NCI-H526 treated with DMSO at 0.1 percent for 48 hours (cell line): ENCODE results near the gene GSX1.
"Not testable (repeated sequence)": the region's sequence is repeated elsewhere in the genome, so short reads cannot be mapped to it uniquely, and the experiment has no call there.

ENCODE experiments used
- DNase-seq: peaks from one replicate; lab custom pipeline; 2025; lab: John Stamatoyannopoulos, UW

The GSX1 gene

DNA sequence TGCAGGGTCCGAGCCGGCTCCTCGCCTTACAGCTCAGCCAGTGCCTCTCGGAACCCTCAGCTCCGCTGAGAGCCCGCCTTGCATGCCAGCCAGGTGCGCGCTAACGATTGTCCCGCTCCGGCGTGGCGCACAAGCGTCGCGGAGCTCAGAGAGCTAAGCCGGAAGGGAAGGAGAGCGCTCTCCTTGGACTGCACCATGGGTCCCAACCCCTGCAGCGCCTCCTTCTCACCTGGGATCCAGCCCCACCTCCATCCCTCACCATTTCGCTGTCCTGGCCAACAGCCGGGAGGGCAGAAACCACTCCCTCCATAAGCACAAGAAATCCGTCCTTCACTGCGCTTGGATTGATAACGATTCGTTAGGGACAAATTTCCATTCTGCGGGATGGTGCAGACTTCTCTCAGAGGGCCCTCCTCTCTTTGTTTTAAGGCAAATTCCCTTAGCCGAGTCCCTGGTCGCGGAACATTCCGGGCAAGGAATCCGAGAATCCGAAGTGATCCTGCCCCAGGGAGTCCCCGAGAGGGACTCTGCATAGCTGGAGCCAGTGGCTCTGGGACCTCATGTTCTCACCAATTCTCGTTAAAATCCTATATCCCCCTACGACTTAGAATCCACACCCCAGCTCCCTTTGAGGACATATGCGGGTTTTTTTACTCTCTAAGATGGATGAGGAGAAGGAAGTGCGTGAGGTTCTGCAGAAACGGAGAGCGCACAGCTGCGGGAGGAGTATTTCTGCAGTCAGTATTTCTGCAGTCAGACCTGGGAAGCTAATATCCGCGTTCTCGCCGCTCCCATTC is 2.8 kb downstream of the GSX1 start:
- peak; percentile 31 for DNase-seq

DNA sequence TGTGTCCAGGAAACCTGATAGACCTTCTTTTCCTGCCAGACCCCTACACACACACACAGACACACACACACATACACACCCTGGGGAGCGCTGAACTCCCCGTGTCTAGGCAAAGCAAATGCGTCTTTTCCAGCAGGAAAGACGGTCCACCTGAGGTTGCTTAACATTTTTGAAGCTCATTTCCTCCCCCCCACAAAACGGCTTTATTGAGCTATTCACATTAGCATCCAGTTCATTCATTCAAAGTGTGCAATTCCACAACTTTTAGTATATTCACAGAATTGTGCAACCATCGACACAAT is 3.4 kb downstream of the GSX1 start:
- DNase-seq: no peak

DNA sequence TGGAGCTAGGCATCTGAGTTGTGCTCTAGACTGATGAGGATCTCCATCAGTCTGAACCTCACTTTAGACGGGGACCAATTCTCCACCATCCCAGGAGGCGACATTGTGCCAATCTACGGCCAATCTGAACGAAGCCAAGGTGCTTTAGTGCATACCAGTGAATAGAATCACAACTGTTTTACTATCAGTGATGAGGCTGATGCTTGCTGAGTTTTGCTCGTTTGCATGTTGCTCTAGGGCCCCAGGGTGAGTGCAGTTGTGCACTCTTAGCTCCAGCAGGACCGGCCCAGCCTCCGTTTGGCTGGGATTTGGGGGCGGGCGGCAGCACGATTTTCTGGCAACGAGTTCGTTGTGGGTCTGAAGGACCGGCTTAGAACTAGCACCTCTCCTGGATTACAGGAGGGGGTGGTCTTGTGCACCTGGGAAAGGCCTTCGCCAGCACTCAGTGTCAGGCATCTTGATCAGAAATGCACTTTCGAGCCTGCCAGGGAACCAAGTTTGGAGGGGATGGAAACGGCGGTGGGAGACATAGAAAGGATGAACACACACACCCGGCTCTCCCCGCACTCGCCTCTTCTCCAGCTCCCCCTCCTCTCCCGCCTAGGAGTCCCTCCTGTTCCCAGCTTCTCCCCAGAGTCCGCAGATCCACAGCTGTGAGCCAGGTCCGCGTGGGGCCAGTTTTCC is 4.4 kb downstream of the GSX1 start:
- peak; percentile 32 for DNase-seq

DNA sequence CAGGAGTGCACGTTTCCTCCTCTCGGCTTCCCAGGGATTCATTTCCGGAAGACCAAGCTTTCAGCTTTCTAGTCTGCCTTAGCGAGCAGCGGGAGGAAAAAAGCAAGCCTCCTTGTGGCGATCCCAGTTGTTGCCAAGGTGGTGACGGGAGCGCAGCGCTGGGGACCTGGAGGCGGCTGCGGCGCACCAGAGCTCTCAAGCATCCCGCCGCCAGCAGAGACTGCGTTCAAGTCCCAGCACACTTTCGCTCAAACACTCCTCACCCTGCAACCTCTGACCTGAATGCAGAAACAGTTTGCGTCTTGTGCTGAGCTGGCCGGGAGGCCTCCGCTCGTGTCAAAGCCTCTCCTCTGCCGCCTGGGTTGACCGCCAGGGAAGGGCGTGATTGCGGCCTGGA is 4.9 kb downstream of the GSX1 start:
- peak; percentile 19 for DNase-seq

DNA sequence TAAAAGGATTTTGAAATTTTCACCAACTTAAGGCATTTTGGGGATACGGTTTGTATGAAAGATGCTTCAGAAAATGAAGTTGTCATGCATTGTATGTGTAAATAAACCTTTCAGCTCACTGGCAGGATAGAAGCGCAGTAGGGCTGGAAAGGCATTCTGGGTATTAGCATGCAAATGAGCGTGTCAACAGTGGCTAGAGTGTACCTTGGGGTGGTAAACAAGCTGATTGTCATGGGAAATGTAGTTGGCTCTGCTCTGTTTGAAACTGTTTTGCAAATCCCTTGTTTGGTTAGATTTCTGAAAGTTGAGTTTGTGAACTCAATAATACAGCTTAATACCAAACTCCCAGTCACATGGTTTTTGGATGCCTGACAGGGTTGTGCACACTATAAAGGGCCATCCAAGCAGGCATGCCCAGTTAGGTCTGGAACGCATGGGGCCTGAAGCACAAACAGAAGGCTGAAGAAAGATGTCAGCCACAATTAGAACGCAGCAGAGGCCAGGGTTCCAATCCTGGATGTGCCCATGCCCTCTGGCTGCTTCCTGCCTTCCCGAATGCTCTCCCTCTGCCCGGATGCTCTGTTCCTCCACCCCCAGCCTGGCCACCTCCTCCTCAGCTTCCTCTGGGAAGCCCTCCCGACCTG is 14.6 kb downstream of the GSX1 start:
- no peak for DNase-seq

DNA sequence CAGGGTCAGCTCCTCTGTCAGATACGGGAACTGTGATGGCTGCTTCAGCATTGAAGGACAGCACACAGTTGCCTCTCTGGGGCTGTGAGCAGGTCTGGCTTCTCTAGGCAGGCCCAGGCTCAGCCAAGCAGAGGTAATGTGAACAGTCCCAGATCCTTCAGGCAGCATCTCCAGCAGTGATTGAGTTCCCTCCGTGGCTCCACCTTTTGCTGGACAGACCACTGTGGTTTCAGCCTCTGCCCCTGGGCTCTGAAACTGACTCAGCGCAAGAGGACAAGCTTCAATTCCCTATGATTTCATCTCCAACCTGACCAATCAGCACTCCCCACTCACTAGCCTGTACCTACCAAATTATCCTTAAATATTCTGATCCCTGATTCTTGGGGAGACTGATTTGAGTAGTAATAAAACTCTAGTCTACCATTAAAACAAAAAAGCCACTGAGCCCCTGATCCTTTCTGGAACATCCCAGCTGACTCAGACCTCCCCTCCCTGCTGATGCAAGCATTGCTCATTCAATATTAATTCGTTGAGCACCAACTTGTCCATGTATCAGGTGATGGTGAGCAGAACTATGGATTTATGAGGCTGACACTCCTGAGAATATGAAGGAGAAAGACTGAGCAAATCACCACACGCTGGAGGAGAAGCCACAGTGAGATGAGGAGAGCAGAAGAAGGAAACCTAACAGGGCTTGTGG is 16.7 kb downstream of the GSX1 start:
- no peak for DNase-seq

DNA sequence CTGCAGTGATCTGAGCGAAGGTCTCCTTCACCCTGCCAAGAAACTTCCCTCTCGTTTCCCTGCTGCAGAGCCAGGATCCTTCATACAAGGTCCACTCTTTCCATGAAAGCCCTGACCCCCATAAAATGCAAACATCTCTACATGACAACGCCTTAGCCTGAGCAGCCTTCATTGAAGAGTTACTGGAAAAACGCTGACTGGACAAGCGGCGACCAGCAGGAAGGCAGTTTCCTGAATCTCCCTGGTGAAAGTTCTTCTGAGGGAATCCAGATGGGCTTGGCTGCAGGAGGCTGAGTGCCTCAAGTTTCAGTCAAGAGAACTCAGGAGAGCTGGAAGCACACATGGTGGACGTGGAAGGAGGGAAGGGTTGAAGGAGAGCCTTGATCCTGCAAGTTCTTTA is 17.7 kb downstream of the GSX1 start:
- no peak for DNase-seq

DNA sequence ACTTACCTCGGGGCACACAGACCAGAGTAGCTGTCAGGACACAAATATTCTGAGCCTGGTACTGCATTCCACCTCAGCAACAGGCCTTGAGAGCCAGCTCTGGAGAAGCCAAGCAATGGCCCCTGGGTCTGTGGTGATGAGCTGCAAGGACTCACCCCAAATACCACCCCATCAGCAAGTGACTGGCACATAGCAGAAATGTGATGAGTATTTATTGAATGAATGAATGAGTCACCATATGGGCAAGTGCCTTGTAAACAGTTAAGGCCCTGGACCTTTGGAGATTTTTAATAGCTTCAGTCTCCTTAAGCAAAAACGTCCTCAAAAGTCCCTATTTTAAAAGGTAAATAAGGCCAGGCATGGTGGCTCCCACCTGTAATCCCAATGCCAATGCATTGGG is 18.2 kb downstream of the GSX1 start:
- no peak for DNase-seq

DNA sequence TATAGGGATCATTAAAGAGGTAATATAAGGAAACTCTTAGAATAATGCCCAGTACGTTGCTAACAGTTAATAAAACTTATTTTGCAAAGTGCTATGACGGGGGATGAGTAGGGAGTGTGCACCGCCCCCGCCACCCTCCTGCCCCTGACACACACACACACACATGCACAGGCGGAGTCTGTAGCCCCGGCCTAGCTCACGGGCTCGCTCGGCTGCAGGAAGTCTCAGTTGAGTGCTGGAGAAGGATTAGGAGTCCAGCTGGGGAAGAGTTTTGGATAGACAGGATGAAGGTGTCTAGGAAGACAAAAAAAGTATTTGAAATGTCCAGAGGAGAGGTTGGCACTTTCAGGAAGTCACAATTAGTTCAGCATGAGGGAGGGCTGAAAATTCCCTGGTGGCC is 21.5 kb downstream of the GSX1 start:
- no peak for DNase-seq

DNA sequence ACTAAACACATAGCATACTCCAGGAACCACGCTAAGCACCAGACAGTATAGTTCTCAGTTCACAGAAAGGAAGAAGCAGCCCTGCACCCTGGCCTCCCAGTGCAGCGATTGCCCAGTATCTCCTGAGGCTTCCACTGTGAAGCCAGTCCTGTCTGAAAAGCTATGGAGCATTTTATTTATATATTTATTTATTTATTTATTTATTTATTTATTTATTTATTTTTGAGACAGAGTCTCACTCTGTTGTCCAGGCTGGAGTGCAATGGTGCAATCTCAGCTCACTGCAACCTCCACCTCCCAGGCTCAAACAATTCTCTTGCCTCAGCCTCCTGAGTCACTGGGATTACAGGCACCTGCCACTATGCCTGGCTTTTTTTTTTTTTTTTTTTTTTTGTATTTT is 25.5 kb downstream of the GSX1 start:
- DNase-seq: not testable (repeated sequence)

DNA sequence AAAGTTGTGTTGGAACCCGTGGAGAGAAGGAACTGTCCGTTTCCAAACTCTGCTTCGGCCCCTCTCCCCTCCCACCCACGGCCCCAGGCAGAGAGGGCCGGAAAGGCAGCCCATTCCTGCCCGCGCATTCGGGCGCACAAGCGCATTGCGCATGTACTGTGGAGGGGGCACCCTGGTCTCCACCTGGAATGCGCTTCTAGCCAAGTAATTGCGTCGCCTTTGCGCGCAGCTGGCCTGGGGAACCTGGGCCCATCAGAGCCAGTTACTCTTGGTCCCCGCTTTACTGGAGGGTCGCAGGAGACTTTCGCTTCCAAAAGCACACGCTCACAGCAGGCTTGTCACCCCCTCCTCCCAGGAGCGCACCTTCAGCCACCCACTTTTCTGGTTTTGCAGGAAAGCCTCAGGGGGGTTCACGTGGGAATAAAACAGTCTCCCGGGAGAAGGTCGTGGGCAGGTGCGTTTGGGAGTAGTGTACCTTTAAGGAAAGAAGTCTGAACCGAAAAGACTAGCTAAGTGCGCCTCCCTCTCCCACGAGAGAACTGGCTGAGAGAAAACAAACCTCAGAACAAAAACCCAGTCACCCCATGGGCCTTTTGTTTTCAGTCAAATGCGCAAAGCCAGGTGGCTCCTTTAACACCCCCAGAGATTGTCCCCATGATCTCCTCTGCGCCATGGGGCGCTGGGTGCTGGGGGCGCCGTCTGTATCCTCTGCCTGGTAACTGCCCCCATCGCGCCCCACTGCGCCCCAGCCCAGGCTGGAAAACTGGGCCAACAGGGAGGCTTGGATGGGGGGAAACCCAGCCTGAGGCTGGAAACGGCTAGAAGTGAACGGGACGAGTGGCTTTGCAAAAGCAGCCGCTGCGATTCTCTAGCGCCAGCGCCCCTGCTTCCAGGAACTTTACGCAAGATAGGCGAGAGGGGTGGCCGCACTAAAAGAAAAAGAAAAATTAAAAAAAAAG is 28.5 kb downstream of the GSX1 start:
- no peak for DNase-seq

DNA sequence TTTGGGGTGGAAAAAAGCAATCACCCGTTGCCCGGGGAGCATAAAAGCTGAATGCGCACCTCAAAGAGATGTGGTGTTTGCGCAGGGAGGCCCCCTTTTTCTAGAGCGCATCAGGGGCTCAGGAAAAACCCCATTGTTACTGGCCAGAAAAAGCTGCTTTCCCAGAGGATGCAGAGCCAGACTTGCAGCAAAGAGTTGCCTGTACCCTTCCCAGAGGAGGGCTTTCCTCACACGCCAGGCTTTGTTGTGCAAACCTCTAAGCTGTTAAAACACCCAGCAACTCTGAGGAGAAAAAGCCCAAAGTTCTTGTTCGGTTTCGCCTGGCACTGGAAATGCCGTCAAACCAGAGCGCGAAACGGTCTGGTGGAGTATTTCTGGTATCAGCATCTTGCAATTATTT is 29.3 kb downstream of the GSX1 start:
- DNase-seq: no peak

DNA sequence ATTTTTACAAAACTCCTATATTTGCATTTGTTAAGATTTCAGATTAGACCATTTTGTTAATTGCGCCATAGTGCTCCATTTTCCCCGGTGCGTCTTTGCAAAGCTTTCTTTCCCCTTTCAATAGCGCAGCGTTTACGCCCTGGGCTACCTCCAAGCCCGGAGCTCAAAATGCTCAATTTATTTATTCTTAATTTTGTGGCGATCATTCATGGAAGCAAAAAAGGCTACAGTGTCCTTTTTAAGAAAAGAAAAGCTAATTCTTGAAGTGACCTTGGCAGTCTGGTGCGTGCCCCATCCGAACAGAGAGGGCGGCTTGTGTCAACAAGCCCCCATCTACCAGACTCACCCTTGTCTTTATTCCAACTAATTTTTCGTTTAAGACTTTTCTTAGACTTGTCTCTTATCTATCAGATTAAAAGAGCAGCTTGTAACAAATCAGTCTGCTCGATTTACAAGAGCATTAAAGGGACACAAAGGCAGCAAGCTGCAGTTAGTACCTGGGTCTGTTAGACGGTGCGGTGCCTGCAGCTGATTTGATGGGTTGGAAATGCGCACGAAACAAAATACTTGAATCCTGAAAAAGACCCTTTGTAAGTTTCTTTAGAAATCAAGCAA is 30.1 kb downstream of the GSX1 start:
- DNase-seq: no peak

DNA sequence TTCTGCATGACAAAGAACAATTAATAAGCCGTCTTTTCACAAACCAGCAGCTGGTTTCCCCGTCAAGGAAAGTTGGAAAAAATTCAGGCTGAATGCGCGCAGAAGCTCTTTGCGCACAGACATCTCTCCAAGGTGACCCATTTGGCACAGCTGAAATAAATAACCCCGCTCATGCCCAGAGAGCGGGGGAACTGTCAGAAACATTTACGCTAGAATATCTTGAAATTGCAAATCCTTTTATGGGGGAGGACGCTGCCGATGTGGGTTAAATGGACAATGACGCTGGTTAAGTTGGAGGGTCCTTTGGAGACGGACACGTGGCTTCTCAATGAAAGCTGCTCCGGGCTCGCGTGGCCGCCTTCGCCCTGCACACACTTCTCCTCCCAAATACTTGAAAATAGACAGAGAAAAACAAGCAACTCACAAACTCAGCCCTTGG is 30.6 kb downstream of the GSX1 start:
- no peak for DNase-seq

DNA sequence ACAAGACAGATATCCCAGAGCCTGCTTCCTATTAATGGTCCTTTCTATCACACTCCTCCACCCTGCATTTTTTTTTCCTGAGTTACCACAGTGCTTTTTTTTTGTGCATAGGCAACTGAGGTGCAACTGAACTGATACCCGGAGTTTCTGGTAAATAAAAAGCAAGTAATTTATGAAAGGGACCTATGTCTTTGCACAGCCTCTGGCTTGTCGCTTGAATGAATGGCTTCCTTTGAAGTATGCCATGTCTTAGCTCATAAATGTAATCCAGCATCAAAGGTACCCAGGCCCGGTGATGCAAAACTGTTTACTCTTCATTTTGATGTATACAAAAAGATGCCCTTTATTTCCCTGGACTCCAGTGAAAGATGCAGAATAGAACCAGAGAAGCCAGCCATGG is 31.8 kb downstream of the GSX1 start:
- no peak for DNase-seq

DNA sequence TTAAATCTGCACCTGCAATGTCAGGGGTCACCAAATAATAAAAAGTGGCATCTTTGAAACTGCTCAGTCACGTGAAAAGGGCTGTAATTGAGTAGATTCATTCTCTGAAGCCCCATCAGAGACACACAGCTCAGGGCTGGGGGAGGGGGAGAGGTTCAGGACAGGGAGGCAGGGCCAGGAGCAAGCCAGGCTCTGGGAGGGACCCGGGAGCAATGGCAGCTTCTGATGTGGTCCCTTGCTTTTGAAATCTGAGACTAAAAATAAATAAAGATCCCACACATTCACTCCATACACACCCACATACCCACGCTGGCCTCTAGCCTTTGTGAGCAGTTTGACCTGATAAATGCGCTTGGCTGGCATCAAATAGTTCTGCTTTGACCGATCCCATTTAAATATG is 32.8 kb downstream of the GSX1 start:
- DNase-seq: no peak

DNA sequence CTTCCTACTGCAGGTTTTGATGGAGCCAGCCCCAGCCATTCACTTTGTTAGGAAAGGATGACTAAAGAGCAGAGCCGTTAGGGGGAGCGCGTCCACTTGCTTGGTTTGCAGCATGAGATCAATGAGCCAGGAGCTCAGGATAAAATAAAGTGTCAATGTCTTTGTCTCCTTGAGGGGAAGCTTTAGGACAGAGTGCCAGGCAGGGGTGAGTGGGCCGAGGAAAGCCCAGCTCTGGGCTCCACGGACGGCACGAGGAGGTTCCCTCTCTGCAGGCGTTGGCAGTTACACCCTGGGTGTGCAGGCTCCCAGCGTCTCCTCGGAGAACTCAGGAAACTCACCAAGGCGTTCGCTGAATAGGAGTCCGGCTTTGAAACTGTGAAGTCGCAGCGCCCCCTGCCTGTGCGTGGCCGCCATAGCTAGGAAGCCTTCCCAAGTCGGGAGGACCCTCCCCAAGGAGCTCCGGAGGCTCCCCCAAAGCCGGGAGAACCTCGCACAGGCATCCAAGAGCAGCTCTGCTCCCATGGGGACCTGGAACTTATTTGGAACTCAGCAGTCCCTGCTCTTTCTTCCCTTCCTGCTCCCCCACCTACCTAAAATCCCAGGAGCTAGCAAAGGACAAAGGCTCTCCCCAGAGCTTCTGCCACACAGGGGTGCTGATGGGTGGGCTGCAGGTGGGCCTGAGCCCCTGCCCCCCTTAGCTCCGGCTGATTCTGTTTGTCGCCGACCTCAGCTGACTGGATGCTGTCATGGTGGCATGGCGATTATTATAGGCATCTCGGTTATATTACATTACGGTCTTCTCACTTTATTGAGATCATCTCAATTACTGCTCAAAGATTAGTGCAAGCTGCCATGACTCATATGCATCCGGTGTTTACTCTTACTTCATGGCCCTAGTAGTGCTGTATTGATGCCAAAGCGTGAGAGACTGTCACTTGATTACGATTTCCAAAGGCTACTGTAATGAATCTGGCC is 34.4 kb downstream of the GSX1 start:
- DNase-seq: peak; percentile 91

DNA sequence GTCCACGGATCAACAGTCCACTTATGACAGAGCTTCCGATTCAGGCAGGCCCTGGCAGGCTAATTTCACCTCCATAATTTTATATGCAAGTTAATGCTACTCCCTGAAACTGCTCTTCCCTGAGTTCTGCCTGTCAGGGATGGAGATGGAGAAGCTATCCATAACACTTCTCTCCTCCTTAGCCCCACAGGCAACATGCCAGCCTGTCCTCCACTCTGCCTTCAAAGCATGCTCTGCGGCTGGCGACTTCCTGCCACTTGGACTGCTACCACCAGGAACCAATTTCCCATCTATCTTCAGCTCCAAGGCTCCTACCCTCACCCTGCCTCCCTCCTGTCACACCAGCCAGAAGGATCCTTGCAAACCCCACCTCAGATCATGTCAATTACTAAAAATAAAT is 35.4 kb downstream of the GSX1 start:
- DNase-seq: no peak

DNA sequence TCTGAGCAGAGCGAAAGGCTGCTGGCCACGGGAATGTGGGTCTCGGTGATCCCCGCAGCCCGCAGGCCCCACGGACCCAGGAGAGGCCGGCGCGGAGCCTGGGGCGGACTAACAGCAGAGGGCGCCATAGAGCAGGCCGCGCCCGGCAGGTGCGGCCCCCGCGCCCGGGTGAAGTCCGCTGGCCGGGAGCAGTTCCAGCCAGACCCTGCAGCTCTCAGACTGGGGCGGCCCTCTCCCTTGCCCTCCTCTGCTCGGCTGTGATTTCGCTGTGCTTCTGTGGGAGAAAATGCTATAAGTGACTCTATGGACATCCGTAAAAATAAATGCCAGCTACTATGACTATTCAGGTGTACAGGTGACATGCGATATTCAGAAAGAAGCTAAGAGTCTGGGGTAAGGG is 37.7 kb downstream of the GSX1 start:
- peak; percentile 46 for DNase-seq

DNA sequence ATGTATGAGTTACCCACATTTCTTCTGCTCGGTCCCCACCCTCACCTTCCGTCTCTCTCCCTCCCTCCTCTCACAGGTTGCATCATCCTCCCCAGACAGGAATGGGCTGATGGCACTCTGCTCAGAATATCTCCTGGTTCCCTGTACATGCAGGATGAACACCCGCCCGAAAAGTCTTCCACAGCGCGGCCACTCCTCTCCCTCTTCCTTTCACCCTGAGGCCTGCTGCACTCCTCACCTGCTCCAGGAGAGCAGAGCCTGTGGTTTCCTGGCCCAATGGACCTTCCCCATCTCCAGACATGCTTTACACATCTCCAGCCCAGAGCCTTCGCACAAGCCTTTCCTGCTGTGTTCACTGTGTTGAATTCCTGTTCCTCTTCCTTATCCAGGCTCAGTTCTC is 40.9 kb downstream of the GSX1 start:
- no peak for DNase-seq
